D721Med (cell line): ENCODE results near the gene SYT2.
"Not testable (repeated sequence)": the region's sequence is repeated elsewhere in the genome, so short reads cannot be mapped to it uniquely, and the experiment has no call there.

Experiments
- DNase-seq: peaks from one replicate; pipeline ENCODE4 v3.0.0; 2011; ENCODE audit warnings: low spot score; ENCODE audit not compliant: insufficient read length
- FAIRE-seq: peaks from 2 replicates; lab custom pipeline; 2011; peaks lifted over from hg19 to GRCh38; lab: Jason Lieb, UNC
- TF ChIP-seq, protein P1 (sequence below): IDR thresholded peaks from 2 replicates; pipeline ENCODE4 v1.5.1; 2012; ENCODE audit warnings: mild to moderate bottlenecking, control low read depth; ENCODE audit not compliant: insufficient read depth; ENCODE audit errors: missing control alignments

Gene SYT2

DNA sequence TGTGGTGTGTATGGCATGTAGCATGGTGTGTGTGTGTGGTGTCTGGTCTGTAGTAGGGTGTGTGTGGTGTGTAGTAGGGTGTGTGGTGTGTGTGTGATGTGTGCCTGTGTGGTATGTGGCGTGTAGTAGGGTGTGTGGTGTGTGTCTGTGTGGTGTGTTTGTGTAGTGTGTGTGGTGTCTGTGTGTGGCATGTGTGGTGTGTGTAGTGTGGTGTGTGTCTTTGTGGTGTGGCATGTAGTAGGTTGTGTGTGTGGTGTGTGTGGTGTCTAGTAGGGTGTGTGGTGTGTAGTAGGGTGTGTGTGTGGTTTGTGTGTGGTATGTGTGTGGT is 85.5 kb downstream of the SYT2 start:
- no peak for DNase-seq

DNA sequence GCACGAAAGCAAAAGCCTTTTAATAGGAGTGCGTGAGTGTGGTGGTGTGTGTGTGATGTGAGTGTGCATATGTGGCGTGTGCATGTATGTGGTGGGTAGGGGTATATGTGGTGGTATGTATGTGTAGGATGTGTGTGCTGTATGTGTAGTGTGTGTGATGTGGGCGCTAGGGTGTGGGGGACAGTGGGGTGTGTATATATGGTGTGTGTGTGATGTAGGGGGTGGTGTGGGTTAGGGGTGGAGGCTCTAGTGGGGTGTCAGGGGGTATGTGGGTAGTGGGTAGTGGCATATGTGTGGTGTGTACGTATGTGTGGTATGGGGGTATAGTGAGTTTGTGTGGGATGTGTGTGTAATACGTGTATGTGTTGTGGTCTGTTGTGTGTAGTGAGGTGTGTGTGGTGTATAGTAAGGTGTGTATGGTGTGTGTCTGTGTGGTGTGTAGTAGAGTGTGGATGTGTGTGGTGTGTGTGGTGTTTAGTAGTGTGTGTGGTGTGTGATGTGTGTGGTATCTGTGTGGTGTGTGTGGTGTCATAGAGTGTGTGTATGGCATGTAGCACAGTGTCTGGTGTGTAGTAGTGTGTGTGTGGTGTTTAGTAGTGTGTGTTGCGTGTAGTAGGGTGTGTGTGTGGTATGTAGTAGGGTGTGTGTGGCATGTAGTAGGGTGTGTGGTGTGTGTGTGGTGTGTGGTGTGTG is 86.0 kb downstream of the SYT2 start:
- FAIRE-seq, result no peak
- TF ChIP-seq, protein P1, sequence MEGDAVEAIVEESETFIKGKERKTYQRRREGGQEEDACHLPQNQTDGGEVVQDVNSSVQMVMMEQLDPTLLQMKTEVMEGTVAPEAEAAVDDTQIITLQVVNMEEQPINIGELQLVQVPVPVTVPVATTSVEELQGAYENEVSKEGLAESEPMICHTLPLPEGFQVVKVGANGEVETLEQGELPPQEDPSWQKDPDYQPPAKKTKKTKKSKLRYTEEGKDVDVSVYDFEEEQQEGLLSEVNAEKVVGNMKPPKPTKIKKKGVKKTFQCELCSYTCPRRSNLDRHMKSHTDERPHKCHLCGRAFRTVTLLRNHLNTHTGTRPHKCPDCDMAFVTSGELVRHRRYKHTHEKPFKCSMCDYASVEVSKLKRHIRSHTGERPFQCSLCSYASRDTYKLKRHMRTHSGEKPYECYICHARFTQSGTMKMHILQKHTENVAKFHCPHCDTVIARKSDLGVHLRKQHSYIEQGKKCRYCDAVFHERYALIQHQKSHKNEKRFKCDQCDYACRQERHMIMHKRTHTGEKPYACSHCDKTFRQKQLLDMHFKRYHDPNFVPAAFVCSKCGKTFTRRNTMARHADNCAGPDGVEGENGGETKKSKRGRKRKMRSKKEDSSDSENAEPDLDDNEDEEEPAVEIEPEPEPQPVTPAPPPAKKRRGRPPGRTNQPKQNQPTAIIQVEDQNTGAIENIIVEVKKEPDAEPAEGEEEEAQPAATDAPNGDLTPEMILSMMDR, result no peak
- DNase-seq, result no peak

More for the DNA sequence above, 85.5 kb downstream of the SYT2 start:
- TF ChIP-seq, protein P1, result no peak
- FAIRE-seq, result peak; percentile 92

DNA sequence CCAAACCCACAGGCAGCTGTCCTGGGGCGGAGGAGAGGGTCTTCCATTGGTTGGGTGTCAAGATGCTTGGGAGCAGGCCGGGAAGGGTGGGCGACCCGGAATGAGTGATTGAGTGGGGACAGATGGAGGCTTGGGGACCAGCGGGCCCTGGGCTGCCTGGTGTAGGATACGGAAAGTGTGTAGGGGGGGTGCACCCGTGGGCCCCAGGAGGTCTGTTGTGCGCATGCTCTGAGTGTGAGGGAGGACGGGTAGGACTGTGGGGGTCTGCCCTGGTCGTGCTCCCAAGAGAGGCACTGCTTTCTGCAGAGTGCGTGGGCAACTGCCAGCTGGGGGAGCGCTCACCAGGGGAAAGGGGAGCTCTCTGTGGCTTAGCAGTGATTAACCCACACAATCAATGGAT is 86.8 kb downstream of the SYT2 start:
- DNase-seq, FAIRE-seq: not testable (repeated sequence)

DNA sequence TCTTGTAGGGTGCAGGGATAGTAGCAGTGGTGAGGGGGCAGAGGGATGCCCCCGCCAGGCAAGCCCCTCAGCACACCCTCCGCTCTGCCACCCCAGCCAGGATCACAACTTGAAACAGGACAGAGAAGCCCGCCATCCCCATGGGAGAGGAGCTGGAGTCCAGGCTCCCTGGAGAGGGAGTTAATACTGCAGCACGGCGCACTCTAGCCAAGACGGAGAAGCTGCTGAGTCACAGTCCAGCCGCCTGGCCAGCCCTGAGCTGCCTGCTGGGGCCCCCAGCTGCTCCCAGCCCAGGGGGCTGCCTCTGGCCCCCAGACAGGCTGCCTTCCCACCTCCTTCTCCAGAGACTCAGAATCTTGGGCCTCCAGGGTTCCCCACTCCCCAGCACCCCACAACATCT is 87.2 kb downstream of the SYT2 start:
- DNase-seq (peak; percentile 72), FAIRE-seq (no peak)
- TF ChIP-seq, protein P1, result no peak

DNA sequence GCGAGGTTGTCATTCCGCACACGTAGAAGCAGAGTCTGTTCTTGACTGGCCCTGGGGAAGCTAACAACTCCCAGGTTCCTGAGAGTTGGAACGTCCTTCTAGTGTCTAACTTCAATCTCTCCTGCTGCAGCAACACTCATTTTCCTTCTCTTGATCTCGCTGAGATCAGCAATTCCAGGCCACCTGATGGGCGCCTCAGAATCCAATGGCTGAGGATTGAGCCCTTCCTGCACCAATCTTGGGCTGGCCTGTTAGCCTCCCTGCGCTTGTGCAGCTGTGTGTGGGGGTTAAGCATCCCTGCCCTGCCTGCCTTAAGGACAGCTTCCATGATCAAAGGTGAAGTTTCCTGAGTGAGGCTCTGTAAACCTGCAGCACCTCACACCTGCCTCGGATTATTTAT is 87.9 kb downstream of the SYT2 start:
- no peak for DNase-seq
- TF ChIP-seq, protein P1, result no peak
- no peak for FAIRE-seq

DNA sequence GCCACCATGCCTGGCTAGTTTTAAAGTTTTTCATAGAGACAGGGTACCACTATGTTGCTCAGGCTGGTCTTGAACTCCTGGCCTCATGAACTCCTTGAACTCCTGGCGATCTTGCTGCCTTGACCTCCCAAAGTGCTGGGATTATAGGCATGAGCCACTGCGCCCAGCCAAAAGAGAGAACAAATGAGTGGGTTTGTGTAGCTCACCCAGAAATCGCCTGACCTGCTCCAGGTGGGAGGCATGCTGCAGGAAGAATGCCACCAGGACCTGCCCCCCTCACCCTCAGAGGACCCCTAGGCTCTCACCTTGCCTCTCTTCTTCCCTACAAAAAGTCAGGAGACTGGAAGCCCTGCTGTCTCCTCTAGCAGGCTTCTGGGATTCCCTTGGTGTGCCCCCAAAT is 88.8 kb downstream of the SYT2 start:
- DNase-seq, result no peak
- FAIRE-seq, result no peak
- TF ChIP-seq, protein P1, result no peak

DNA sequence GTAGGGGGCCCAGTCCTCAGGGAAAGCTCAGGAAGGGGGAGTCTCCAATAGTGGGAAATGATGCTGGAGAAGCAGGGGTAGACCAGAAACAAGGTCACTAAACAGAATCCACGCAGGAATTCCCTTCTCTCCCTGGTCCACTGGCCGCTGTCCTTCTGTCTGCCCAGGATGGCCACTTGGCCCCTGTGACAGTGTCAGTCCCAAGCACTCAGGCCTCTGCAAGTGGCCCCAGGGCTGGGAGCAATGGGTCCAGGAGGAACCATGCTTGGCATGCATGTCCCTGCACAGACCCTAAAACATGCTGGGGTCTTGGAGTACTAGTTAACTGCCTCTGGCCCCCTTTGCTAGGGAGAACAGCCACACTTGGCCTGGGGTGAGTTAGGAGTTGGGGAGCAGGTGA is 90.2 kb downstream of the SYT2 start:
- not testable (repeated sequence) for FAIRE-seq, DNase-seq

DNA sequence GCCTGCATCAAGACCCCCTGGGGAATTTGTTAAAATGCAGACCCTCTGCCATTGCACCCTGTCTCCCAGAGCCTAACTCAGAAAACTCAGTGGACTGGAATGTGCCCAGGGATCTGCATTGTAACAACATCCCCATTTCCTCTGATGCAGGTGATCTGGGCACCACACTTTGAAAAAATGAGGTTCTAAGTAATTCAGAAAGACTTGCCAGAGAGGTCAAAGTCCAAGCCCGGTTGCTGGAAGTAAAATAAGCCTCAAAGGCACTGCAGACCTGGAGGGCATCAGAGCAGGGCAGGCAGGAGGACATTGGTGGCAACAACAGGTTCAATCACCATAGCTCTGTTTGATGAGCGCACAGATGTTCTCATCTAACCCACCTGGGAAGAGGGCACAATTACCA is 90.7 kb downstream of the SYT2 start:
- no peak for DNase-seq
- TF ChIP-seq, protein P1, result no peak
- FAIRE-seq, result no peak

DNA sequence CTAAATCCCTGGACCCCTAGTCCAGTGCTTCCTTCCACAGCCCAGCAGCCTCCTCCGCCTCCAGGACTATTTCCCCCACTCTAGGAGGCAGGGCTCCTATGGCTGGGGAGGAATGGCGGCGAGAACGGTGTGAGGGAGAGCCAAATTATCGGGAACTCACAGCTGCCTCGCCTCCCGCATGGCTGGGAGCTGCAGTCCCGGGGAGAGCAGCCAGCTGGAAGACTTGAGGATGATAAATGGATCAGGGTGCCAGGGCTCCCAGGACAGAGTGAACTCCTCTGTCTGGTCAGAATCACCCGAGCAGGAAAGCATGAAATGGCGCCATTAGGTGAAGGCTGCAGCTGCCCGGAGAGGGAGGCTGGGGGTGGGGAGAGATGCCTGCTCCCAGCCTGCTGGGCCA is 91.2 kb downstream of the SYT2 start:
- not testable (repeated sequence) for FAIRE-seq, DNase-seq
